Spleen (tissue), 11 donors: ENCODE results near the gene GREB1. TPM values are rescaled to one million over a fixed set of nuclear protein-coding genes. Genes with fewer than 3 reads are reported as not detected.

Experiments used
- DNase-seq: peaks from one replicate; pipeline ENCODE4 v3.0.0-alpha.2; 2020
- H3K27ac ChIP-seq, 8 donors: fragments of 200-600 bp; sonication (generic) in 7 of 8; 1 replicate in 4 of 8; 2 replicates in 4 of 8; pipeline versions ENCODE4 v1.5.0 to v1.8.0; 2016 to 2021; ENCODE audit warnings: inconsistent platforms in 4 of 8, mild to moderate bottlenecking in 4 of 8, moderate library complexity in 1 of 8
- H3K27me3 ChIP-seq, 7 donors: fragments of 200-600 bp; sonication (generic) in 6 of 7; replicated peaks in 1 of 7; 1 replicate in 4 of 7; 2 replicates in 3 of 7; pipeline versions ENCODE4 v1.5.0 to v1.8.0; 2016 to 2021; ENCODE audit warnings: inconsistent platforms in 3 of 7, mild to moderate bottlenecking in 1 of 7
- H3K36me3 ChIP-seq, 6 donors: fragments of 200-600 bp; sonication (generic) in 5 of 6; 1 replicate in 4 of 6; 2 replicates in 2 of 6; pipeline versions ENCODE4 v1.5.0 to v1.8.0; 2016 to 2021; ENCODE audit warnings: inconsistent platforms in 2 of 6
- H3K4me1 ChIP-seq, 6 donors: fragments of 200-600 bp; sonication (generic) in 5 of 6; 1 replicate in 3 of 6; 2 replicates in 3 of 6; pipeline versions ENCODE4 v1.5.0 to v1.8.0; 2016 to 2021; ENCODE audit warnings: inconsistent platforms in 3 of 6
- H3K4me3 ChIP-seq, 8 donors: fragments of 200-600 bp; sonication (generic) in 7 of 8; 1 replicate in 4 of 8; 2 replicates in 4 of 8; pipeline versions ENCODE4 v1.5.0 to v1.8.0; 2016 to 2021; ENCODE audit warnings: inconsistent platforms in 4 of 8, mild to moderate bottlenecking in 4 of 8, moderate library complexity in 2 of 8
- H3K9me3 ChIP-seq, 8 donors: fragments of 200-600 bp; sonication (generic) in 7 of 8; 1 replicate in 4 of 8; 2 replicates in 4 of 8; pipeline versions ENCODE4 v1.5.0 to v1.8.0; 2016 to 2021; ENCODE audit warnings: inconsistent platforms in 4 of 8
- POLR2A ChIP-seq, 3 donors: fragments of 450-650 bp; IDR thresholded peaks; one replicate each; pipeline ENCODE4 v1.5.1; 2017; ENCODE audit warnings: antibody characterized with exemption in 3 of 3, mild to moderate bottlenecking in 1 of 3
- POLR2AphosphoS5 ChIP-seq, 3 donors: sonication (generic); formaldehyde crosslinking; IDR thresholded peaks; one replicate each; pipeline ENCODE4 v1.5.1; 2017; ENCODE audit warnings: antibody characterized with exemption in 3 of 3
- WGBS, 5 donors: extraction: QIAGEN DNeasy Blood & Tissue Kit in 3 of 5; methylation state at CpG; one replicate each; pipeline versions ENCODE4 v1.1.5 to v1.1.7; 2013 to 2018; 5-methylcytosine and 5-hydroxymethylcytosine counted together
- intact Hi-C: fragments of 100-400 bp; cut with DNase I; formaldehyde crosslinking; loops from one replicate; pipeline ENCODE4 v1.15.0; 2023; ENCODE audit warnings: low total_unique reads
- polyA plus RNA-seq, 3 donors: library from polyadenylated mRNA; stranded (reverse); fragments of 200-250 nt; gene quantifications; one replicate each; pipeline ENCODE4 v1.2.1, GENCODE V29; 2013
- total RNA-seq, 7 donors: library from RNA; depleted of rRNA in 3 of 7; stranded (reverse); fragments of >200 nt in 3 of 7; fragmentation: NEBNext Ultra II Directional in 4 of 7; extraction: Animal tissue kit (Norgen Biotek cat#: 25700) in 4 of 7; gene quantifications; one replicate each; pipeline versions ENCODE4 v1.1.0 to v1.2.1, GENCODE V29; 2016 to 2021
- TF ChIP-seq, protein P1 (sequence below), 11 experiments: fragments of 200-600 bp in 7 of 11; fragments of 450-650 bp in 4 of 11; sonication (generic) in 4 of 11; IDR thresholded peaks in 8 of 11; conservative IDR thresholded peaks in 3 of 11; 1 replicate in 7 of 11; 2 replicates in 4 of 11; pipeline versions ENCODE4 v1.4.0 to v1.8.0; 2016 to 2021; ENCODE audit warnings: antibody characterized with exemption in 11 of 11, inconsistent platforms in 4 of 11, mild to moderate bottlenecking in 1 of 11
- donor health status: healthy with polysubstance abuse.
- donor health status: DM: no; HTN: no; CAD: no; lungs with moderate emphysema.
- donor health status: DM: no; HTN: no; CAD: no.
- donor health status: Bipolar disorder and iron deficiency.
- donor health status: healthy.
- donor health status: DM: no; HTN: no; CAD: no.
- donor health status: DM: yes; HTN: yes; CAD: no.

The GREB1 gene
- total and polyA plus RNA-seq, 10 donors: 0.06 to 1.6 (median 0.51) TPM; not detected in 1

DNA sequence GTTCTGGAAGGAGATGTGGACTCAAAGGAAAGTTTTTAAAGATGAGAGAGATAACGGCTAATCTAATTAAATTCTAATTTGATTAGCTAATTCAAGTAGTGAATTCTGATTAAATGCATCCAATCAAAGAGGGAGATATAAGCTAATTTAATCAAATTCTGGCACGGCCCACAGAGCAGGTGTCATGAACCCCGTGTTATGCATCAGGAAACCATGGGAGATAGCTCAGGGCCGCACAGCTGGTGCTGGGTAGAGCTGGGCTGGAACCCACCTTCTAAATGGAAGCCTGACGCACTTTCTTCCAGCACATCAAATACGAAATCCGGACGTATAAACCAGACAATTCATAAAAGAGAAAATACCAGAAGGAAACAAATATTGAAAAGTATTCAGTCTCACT, 57.2 kb downstream of the GREB1 start:
- no peaks in the 10 kb centered on the region for H3K36me3 ChIP-seq
- no peak for DNase-seq
- TF ChIP-seq POLR2AphosphoS5 (IDR thresholded peaks at IDR 0.05): no peak
- TF ChIP-seq POLR2A (IDR thresholded peaks at IDR 0.05): no peak
- TF ChIP-seq, protein P1, sequence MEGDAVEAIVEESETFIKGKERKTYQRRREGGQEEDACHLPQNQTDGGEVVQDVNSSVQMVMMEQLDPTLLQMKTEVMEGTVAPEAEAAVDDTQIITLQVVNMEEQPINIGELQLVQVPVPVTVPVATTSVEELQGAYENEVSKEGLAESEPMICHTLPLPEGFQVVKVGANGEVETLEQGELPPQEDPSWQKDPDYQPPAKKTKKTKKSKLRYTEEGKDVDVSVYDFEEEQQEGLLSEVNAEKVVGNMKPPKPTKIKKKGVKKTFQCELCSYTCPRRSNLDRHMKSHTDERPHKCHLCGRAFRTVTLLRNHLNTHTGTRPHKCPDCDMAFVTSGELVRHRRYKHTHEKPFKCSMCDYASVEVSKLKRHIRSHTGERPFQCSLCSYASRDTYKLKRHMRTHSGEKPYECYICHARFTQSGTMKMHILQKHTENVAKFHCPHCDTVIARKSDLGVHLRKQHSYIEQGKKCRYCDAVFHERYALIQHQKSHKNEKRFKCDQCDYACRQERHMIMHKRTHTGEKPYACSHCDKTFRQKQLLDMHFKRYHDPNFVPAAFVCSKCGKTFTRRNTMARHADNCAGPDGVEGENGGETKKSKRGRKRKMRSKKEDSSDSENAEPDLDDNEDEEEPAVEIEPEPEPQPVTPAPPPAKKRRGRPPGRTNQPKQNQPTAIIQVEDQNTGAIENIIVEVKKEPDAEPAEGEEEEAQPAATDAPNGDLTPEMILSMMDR (IDR thresholded peaks at IDR 0.05 in 8 of 11, conservative IDR thresholded peaks at IDR 0.05 in 3 of 11): no peak
- H3K27ac ChIP-seq: no peak overlapping the region
- no peaks in the 10 kb centered on the region for H3K4me1 ChIP-seq
- intact Hi-C loops: no loop called here
- 84 to 90% (median 86%) methylated on average over 8 of the region's 8 CpGs for WGBS, 5 donors
- peaks cover 0 to 14% (median 0%) of the 10 kb centered on the region in 7 donors for H3K27me3 ChIP-seq
- no peaks in the 10 kb centered on the region for H3K9me3 ChIP-seq
- no peak overlapping the region for H3K4me3 ChIP-seq

DNA sequence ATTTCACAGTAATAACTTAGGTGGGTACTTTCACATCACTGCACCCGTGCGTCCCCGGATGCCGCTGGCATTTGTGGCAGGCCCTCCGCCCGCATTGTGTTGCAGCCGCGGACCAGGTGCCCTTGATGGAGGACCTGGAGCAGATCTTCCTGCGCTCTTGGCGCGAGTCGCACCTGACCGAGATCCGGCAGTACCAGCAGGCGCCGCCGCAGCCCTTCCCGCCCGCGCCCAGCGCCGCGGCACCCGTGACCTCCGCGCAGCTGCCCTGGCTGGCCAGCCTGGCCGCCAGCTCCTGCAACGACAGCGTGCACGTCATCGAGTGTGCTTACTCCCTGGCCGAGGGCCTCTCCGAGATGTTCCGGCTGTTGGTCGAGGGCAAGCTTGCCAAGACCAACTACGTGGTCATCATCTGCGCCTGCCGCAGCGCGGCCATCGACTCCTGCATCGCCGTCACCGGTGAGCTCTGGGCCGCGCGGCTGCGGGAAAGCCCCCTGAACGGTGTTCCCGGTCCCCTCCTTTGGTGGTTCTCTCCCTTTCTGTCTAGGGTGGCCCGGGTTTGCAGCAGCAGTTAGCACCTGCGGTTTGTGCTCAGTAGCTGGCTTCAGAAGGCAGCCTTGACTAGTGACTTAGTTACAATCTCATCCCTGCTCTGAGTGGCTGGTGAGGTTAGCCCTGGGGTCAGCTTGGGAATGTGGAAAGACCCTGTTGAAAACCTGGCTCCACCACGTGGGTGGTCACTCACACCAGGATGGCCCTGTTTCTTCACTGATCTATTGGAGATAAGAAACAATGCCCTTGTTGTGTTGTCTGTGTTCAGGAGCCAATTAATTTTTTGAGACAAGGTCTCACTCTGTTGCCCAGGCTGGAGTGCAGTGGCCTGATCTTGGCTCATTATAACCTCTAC, 59.1 kb downstream of the GREB1 start:
- Histone ChIP-seq H3K27me3 (peaks cover 0 to 14% (median 0%) of the 10 kb centered on the region in 7 donors), H3K4me1 (no peaks in the 10 kb centered on the region), H3K36me3 (no peaks in the 10 kb centered on the region), H3K4me3 (no peak overlapping the region), H3K9me3 (no peaks in the 10 kb centered on the region), H3K27ac (no peak overlapping the region)
- 90 to 96% (median 93%) methylated on average over 38 to 53 of the region's 53 CpGs for WGBS, 5 donors
- DNase-seq: no peak
- TF ChIP-seq POLR2A (IDR thresholded peaks at IDR 0.05): no peak
- TF ChIP-seq, protein P1 (IDR thresholded peaks at IDR 0.05 in 8 of 11, conservative IDR thresholded peaks at IDR 0.05 in 3 of 11): no peak
- TF ChIP-seq POLR2AphosphoS5 (IDR thresholded peaks at IDR 0.05): no peak
- intact Hi-C loops: no loop called here

DNA sequence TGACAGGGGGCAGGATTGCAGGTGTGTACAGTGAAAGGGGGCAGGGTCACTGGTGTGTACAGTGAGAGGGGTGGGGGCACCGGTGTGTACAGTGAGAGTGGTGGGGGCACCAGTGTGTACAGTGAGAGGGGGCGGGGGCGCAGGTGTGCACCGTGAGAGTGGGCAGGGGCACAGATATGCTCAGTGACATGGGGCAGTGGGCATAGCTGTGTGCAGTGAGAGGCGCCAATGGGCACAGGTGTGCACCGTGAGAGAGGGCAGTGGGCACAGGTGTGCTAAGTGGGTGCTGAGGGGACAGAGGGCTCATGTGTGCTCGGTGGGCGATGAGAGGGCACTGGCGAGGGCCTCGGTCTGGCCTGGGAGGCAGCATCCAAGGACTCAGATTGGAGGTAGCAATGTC, 63.0 kb downstream of the GREB1 start:
- DNase-seq: peak; percentile 54
- Histone ChIP-seq H3K27me3 (peaks cover 0 to 5% (median 0%) of the 10 kb centered on the region in 7 donors), H3K9me3 (no peaks in the 10 kb centered on the region), H3K27ac (no peak overlapping the region), H3K4me1 (no peaks in the 10 kb centered on the region), H3K36me3 (no peaks in the 10 kb centered on the region), H3K4me3 (no peak overlapping the region)
- intact Hi-C loops: no loop called here
- 89 to 97% (median 92%) methylated on average over 10 of the region's 10 CpGs for WGBS, 5 donors
- TF ChIP-seq POLR2AphosphoS5 (IDR thresholded peaks at IDR 0.05): no peak
- no peak for TF ChIP-seq POLR2A (IDR thresholded peaks at IDR 0.05)
- TF ChIP-seq, protein P1 (IDR thresholded peaks at IDR 0.05 in 8 of 11, conservative IDR thresholded peaks at IDR 0.05 in 3 of 11): no peak

DNA sequence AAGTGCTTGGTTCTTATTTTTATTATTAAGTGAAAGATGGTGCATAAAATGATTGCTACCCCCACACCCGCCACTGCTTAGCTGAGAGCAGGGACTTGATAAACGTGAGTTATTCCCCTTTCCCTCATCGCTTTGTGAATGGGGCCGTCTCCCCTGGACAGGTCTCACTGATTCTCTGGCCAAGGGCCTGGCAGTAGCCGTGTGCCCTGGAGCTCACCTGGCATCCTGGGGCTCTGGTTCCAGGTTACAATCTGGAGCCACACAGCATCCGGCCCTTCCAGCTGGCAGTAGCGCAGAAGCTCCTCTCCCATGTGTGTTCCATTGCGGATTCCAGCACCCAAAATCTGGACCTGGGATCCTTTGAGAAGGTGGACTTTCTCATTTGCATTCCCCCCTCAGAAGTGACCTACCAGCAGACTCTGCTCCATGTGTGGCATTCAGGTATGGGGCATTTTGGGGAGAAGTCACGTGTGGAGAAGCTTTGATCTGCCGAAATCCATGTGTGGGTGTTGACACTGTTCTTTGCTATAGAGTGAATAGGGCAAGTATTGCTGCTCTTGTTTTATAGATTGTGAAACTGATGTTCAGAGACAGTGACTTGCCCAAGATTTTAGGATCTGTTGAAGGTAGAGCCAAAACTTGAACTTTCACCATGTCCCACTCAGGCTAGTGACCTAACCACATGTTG, 63.8 kb downstream of the GREB1 start:
- Histone ChIP-seq H3K36me3 (no peaks in the 10 kb centered on the region), H3K9me3 (no peaks in the 10 kb centered on the region), H3K27ac (no peak overlapping the region), H3K27me3 (peaks cover 0 to 5% (median 0%) of the 10 kb centered on the region in 7 donors), H3K4me3 (no peak overlapping the region), H3K4me1 (no peaks in the 10 kb centered on the region)
- WGBS, 5 donors: 80 to 91% (median 88%) methylated on average over 7 to 10 of the region's 10 CpGs
- intact Hi-C loops: no loop called here
- DNase-seq: peak; percentile 57
- TF ChIP-seq POLR2AphosphoS5 (IDR thresholded peaks at IDR 0.05) (no peak), POLR2A (IDR thresholded peaks at IDR 0.05) (no peak)
- TF ChIP-seq, protein P1 (IDR thresholded peaks at IDR 0.05 in 8 of 11, conservative IDR thresholded peaks at IDR 0.05 in 3 of 11): no peak
